ENCODE measurements around the gene TTC16. TPM values are rescaled to one million over a fixed set of nuclear protein-coding genes. Genes with fewer than 3 reads are reported as not detected.
A peak's percentile ranks its signal among the peaks of the same experiment; 100 is the strongest.
"Not testable (repeated sequence)": the region's sequence is repeated elsewhere in the genome, so short reads cannot be mapped to it uniquely, and the experiment has no call there.

TTC16 gene
- total and polyA plus RNA-seq, 7 donors, result 0.01 to 0.10 (median 0.03) TPM; not detected in 4

- H3K27me3 ChIP-seq (ENCODE audit: insufficient read depth in 3 of 3, low read length in 2 of 3), result peaks cover 0 to 45% (median 14%) of the 10 kb centered on the region in 3 donors
- ATAC-seq, result peak in 3 of 4 donors; percentile 18 to 38 (median 21)
- no peak overlapping the region for H3K27ac ChIP-seq
- TF ChIP-seq CTCF (IDR thresholded peaks at IDR 0.05), result no peak
- no peaks in the 10 kb centered on the region for H3K9me3 ChIP-seq
- peak overlapping the region; percentile 43 for H3K4me3 ChIP-seq
- H3K36me3 ChIP-seq (ENCODE audit: insufficient read depth in 1 of 2, low read depth in 1 of 2), result peaks cover 0 to 4% of the 10 kb centered on the region in 2 donors
- intact Hi-C loops (cut with DNase I), result no loop called here
- H3K4me1 ChIP-seq, result no peaks in the 10 kb centered on the region
- DNase-seq, result no peak
- 16 to 26% (median 22%) methylated on average over 30 to 60 of the region's 61 CpGs for WGBS, 3 donors
Observed at GRCh38 chr9:127755061-127756060, 39.5 kb downstream of the TTC16 start.

GRCh38 chr9:127756233-127756632 lies 40.4 kb downstream of the TTC16 start:
- no peak for ATAC-seq
- Histone ChIP-seq H3K27me3 (ENCODE audit: insufficient read depth in 3 of 3, low read length in 2 of 3) (peaks cover 0 to 45% (median 14%) of the 10 kb centered on the region in 3 donors), H3K9me3 (no peaks in the 10 kb centered on the region), H3K4me3 (peak overlapping the region; percentile 43), H3K27ac (no peak overlapping the region), H3K36me3 (ENCODE audit: insufficient read depth in 1 of 2, low read depth in 1 of 2) (peaks cover 0 to under 1% of the 10 kb centered on the region in 2 donors), H3K4me1 (no peaks in the 10 kb centered on the region)
- WGBS, 3 donors, result 86 to 95% (median 92%) methylated on average over 2 to 3 of the region's 3 CpGs
- intact Hi-C loops (cut with DNase I), result no loop called here
- no peak for DNase-seq
- no peak for TF ChIP-seq CTCF (IDR thresholded peaks at IDR 0.05)

GRCh38 chr9:127756776-127757175 lies 40.9 kb downstream of the TTC16 start:
- H3K4me3 ChIP-seq; H3K27ac ChIP-seq; H3K36me3 ChIP-seq (ENCODE audit: insufficient read depth in 1 of 2, low read depth in 1 of 2); ATAC-seq; H3K9me3 ChIP-seq; H3K4me1 ChIP-seq; intact Hi-C loops (cut with DNase I); DNase-seq: not testable (repeated sequence)
- peaks cover 0 to 49% (median 15%) of the 10 kb centered on the region in 3 donors for H3K27me3 ChIP-seq (ENCODE audit: insufficient read depth in 3 of 3, low read length in 2 of 3)
- WGBS, 3 donors, result 62 to 73% (median 69%) methylated on average over 11 of the region's 11 CpGs

- Histone ChIP-seq H3K4me1 (peaks cover 4% of the 10 kb centered on the region), H3K27me3 (ENCODE audit: insufficient read depth in 3 of 3, low read length in 2 of 3) (peaks cover 0 to 36% (median 8%) of the 10 kb centered on the region in 3 donors), H3K9me3 (no peaks in the 10 kb centered on the region), H3K4me3 (no peak overlapping the region), H3K27ac (no peak overlapping the region), H3K36me3 (ENCODE audit: insufficient read depth in 1 of 2, low read depth in 1 of 2) (no peaks in the 10 kb centered on the region)
- WGBS, 3 donors, result 73 to 82% (median 75%) methylated on average over 5 of the region's 5 CpGs
- DNase-seq (no peak), ATAC-seq (no peak)
- no peak for TF ChIP-seq CTCF (IDR thresholded peaks at IDR 0.05)
- intact Hi-C loops (cut with DNase I), result no loop called here
Observed at GRCh38 chr9:127758843-127759242, 43.0 kb downstream of the TTC16 start.

GRCh38 chr9:127761061-127761460 lies 45.2 kb downstream of the TTC16 start:
- 58 to 61% (median 59%) methylated on average over 5 of the region's 5 CpGs for WGBS, 3 donors
- peaks cover 4% of the 10 kb centered on the region for H3K4me1 ChIP-seq

More at GRCh38 chr9:127761061-127761460, 45.2 kb downstream of the TTC16 start:
- Histone ChIP-seq H3K9me3 (no peaks in the 10 kb centered on the region), H3K36me3 (ENCODE audit: insufficient read depth in 1 of 2, low read depth in 1 of 2) (no peaks in the 10 kb centered on the region), H3K27ac (no peak overlapping the region), H3K27me3 (ENCODE audit: insufficient read depth in 3 of 3, low read length in 2 of 3) (peaks cover 0 to 14% (median 3%) of the 10 kb centered on the region in 3 donors), H3K4me3 (peak overlapping the region; percentile 46)
- no peak for TF ChIP-seq CTCF (IDR thresholded peaks at IDR 0.05)
- DNase-seq, result no peak
- ATAC-seq, result no peak
- intact Hi-C loops (cut with DNase I), result no loop called here

Data from psoas muscle (tissue), 8 donors.